ENCODE data around the gene KHK. TPM values are rescaled to one million over a fixed set of nuclear protein-coding genes. Genes with fewer than 3 reads are reported as not detected.

KHK gene
- polyA plus RNA-seq, 2 of the 4 experiments (the other 2 are of a cell fraction), result 4.2 to 7.6 TPM

DNA sequence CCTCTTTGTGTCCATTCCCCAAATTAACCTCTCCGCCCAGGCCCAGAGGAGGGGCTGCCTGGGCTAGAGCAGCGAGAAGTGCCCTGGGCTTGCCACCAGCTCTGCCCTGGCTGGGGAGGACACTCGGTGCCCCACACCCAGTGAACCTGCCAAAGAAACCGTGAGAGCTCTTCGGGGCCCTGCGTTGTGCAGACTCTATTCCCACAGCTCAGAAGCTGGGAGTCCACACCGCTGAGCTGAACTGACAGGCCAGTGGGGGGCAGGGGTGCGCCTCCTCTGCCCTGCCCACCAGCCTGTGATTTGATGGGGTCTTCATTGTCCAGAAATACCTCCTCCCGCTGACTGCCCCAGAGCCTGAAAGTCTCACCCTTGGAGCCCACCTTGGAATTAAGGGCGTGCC lies 13.5 kb downstream of the KHK start:
- no peak overlapping the region for H3K4me2 ChIP-seq
- ChIA-PET CTCF (interaction anchor here (1.0 to 12.0 kb wide), 24 partner anchors 8 to 272 kb away, joined by 3 to 197 read pairs (median 6); partner anchors contain the start of genes EMILIN1, KHK, SLC30A3 and TRIM54), POLR2A (interaction anchor here (1.0 kb wide), 1 partner anchor 15 kb away, joined by 4 read pairs; no protein-coding TSS in a partner anchor)
- WGBS (ENCODE audit: missing lambda C conversion rate), result 79% methylated on average over 10 of the region's 10 CpGs
- H3K4me1 ChIP-seq, result peaks cover 6% of the 10 kb centered on the region; the same call in 2 of the 3 replicates
- no peaks in the 10 kb centered on the region for H3K9me3 ChIP-seq
- no peak for FAIRE-seq
- no peak for DNase-seq (ENCODE audit: low read depth in 1 of 2, low spot score in 1 of 2)
- ATAC-seq, result no peak
- no peak overlapping the region for H3K4me3 ChIP-seq
- H3K27ac ChIP-seq, result no peak overlapping the region
- TF ChIP-seq HOXB13 (CRISPR knock-in tag; IDR thresholded peaks at IDR 0.05; ENCODE audit: low read depth) (no peak), FOXS1 (CRISPR knock-in tag; IDR thresholded peaks at IDR 0.05) (no peak), CHD2 (IDR thresholded peaks at IDR 0.05; ENCODE audit: low read length, partially characterized antibody) (no peak), POLR2A (IDR thresholded peaks at IDR 0.05; ENCODE audit: low read length) (no peak), ELK1 (IDR thresholded peaks at IDR 0.05; ENCODE audit: low read depth, low read length) (no peak), RARB (CRISPR knock-in tag; IDR thresholded peaks at IDR 0.05) (no peak), ESRRA (IDR thresholded peaks at IDR 0.05; ENCODE audit: borderline replicate concordance, low read length) (no peak), HOXB5 (CRISPR knock-in tag; IDR thresholded peaks at IDR 0.05) (no peak), NR3C1 (IDR thresholded peaks at IDR 0.05) (no peak), RCOR1 (IDR thresholded peaks at IDR 0.05; ENCODE audit: low read depth, low read length) (no peak), EP300 (IDR thresholded peaks at IDR 0.05) (no peak), ZFP36 (IDR thresholded peaks at IDR 0.05; ENCODE audit: borderline replicate concordance, partially characterized antibody) (no peak), HMGXB4 (CRISPR knock-in tag; IDR thresholded peaks at IDR 0.05; ENCODE audit: borderline replicate concordance) (no peak), JUN (IDR thresholded peaks at IDR 0.05) (no peak), NPAS2 (CRISPR knock-in tag; IDR thresholded peaks at IDR 0.05; ENCODE audit: borderline replicate concordance) (no peak), FOSL2 (IDR thresholded peaks at IDR 0.05) (no peak), FOSL2 (CRISPR knock-in tag; IDR thresholded peaks at IDR 0.05) (no peak), BHLHE40 (IDR thresholded peaks at IDR 0.05; ENCODE audit: low read depth, low read length) (no peak), KDM1A (IDR thresholded peaks at IDR 0.05; ENCODE audit: low read depth) (no peak)
- TF ChIP-seq, protein P1, sequence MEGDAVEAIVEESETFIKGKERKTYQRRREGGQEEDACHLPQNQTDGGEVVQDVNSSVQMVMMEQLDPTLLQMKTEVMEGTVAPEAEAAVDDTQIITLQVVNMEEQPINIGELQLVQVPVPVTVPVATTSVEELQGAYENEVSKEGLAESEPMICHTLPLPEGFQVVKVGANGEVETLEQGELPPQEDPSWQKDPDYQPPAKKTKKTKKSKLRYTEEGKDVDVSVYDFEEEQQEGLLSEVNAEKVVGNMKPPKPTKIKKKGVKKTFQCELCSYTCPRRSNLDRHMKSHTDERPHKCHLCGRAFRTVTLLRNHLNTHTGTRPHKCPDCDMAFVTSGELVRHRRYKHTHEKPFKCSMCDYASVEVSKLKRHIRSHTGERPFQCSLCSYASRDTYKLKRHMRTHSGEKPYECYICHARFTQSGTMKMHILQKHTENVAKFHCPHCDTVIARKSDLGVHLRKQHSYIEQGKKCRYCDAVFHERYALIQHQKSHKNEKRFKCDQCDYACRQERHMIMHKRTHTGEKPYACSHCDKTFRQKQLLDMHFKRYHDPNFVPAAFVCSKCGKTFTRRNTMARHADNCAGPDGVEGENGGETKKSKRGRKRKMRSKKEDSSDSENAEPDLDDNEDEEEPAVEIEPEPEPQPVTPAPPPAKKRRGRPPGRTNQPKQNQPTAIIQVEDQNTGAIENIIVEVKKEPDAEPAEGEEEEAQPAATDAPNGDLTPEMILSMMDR (IDR thresholded peaks at IDR 0.05), result no peak
- TF ChIP-seq, protein P2, sequence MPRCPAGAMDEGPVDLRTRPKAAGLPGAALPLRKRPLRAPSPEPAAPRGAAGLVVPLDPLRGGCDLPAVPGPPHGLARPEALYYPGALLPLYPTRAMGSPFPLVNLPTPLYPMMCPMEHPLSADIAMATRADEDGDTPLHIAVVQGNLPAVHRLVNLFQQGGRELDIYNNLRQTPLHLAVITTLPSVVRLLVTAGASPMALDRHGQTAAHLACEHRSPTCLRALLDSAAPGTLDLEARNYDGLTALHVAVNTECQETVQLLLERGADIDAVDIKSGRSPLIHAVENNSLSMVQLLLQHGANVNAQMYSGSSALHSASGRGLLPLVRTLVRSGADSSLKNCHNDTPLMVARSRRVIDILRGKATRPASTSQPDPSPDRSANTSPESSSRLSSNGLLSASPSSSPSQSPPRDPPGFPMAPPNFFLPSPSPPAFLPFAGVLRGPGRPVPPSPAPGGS (IDR thresholded peaks at IDR 0.05), result no peak

DNA sequence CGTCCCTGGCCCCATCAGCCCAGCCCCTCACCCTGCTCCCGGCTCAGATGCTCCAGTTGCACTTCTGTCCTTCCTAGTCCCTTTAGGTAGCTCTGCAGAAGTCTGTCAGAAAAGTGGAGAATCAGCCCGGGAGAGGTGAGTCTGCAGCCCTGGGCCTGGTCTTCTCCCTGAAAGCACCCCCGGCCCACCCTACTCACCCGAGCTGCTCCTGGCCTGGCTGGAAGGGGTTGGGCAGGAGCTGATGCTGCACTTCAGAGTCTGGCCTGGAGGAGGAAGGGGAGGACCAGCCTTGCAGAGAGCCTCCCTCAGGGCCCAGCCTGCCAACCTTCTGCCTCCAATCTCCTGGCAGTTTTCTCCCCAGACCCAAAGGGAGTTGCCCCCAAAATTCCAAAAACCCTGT lies 15.8 kb downstream of the KHK start:
- Histone ChIP-seq H3K9me3 (no peaks in the 10 kb centered on the region), H3K4me2 (no peak overlapping the region), H3K4me3 (no peak overlapping the region), H3K27ac (no peak overlapping the region), H3K4me1 (no peaks in the 10 kb centered on the region)
- POLR2A ChIA-PET, result no interaction called here
- TF ChIP-seq TFCP2L1 (CRISPR knock-in tag; IDR thresholded peaks at IDR 0.05) (no peak), RFX5 (IDR thresholded peaks at IDR 0.05) (no peak), EP300 (IDR thresholded peaks at IDR 0.05) (no peak), ZSCAN20 (CRISPR knock-in tag; IDR thresholded peaks at IDR 0.05) (no peak), BHLHE40 (IDR thresholded peaks at IDR 0.05; ENCODE audit: low read depth, low read length) (no peak), PBX3 (IDR thresholded peaks at IDR 0.05) (no peak), MAZ (IDR thresholded peaks at IDR 0.05; ENCODE audit: borderline replicate concordance, low read depth, low read length) (no peak)
- TF ChIP-seq, protein P3, sequence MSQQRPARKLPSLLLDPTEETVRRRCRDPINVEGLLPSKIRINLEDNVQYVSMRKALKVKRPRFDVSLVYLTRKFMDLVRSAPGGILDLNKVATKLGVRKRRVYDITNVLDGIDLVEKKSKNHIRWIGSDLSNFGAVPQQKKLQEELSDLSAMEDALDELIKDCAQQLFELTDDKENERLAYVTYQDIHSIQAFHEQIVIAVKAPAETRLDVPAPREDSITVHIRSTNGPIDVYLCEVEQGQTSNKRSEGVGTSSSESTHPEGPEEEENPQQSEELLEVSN (IDR thresholded peaks at IDR 0.05; ENCODE audit: borderline replicate concordance, low read depth), result no peak
- WGBS (ENCODE audit: missing lambda C conversion rate), result 84% methylated on average over 5 of the region's 5 CpGs
- peak in 1 of 2 experiments; percentile 24; a peak in 2 of 6 replicates for ATAC-seq
- no peak for FAIRE-seq
- CTCF ChIA-PET, result interaction anchor here (1.1 to 12.0 kb wide), 10 partner anchors 8 to 212 kb away, joined by 3 to 197 read pairs (median 6); partner anchors contain the start of genes EMILIN1, KHK and TRIM54
- DNase-seq (ENCODE audit: low read depth in 1 of 2, low spot score in 1 of 2), result no peak

Data from A549 (cell line).